H9 (cell line): ENCODE results near the gene GALNT7. TPM values are rescaled to one million over a fixed set of nuclear protein-coding genes. Genes with fewer than 3 reads are reported as not detected.
A peak's percentile ranks its signal among the peaks of the same experiment; 100 is the strongest.

Experiments used
- DNase-seq: peaks from one replicate; pipeline ENCODE4 v3.0.0-alpha.2; 2017
- H2AFZ ChIP-seq: one replicate; pipeline ENCODE4 v1.6.1; 2013; ENCODE audit warnings: mild to moderate bottlenecking, low read length, control low read depth, moderate library complexity
- H2AK5ac ChIP-seq: 2 replicates; pipeline ENCODE4 v1.6.1; 2013; ENCODE audit warnings: low read length, control low read depth, mixed read lengths; ENCODE audit not compliant: insufficient read length
- H2BK120ac ChIP-seq: one replicate; pipeline ENCODE4 v1.6.1; 2013; ENCODE audit warnings: low read depth, mild to moderate bottlenecking, low read length, control low read depth, inconsistent platforms; ENCODE audit not compliant: poor library complexity, severe bottlenecking
- H2BK12ac ChIP-seq: 2 replicates; pipeline ENCODE4 v1.6.1; 2013; ENCODE audit warnings: low read length, control low read depth, mixed read lengths, low read depth; ENCODE audit not compliant: insufficient read length
- H2BK15ac ChIP-seq: 2 replicates; pipeline ENCODE4 v1.6.1; 2013; ENCODE audit warnings: low read depth, low read length, control low read depth
- H2BK20ac ChIP-seq: one replicate; pipeline ENCODE4 v1.6.1; 2013; ENCODE audit warnings: low read depth, mild to moderate bottlenecking, low read length, control low read depth, inconsistent platforms; ENCODE audit not compliant: poor library complexity, severe bottlenecking
- H2BK5ac ChIP-seq: 2 replicates; pipeline ENCODE4 v1.6.1; 2013; ENCODE audit warnings: low read length, control low read depth, mixed read lengths; ENCODE audit not compliant: insufficient read length
- H3K14ac ChIP-seq: 2 replicates; pipeline ENCODE4 v1.6.1; 2013; ENCODE audit warnings: low read length, control low read depth; ENCODE audit not compliant: insufficient read depth
- H3K18ac ChIP-seq: 2 replicates; pipeline ENCODE4 v1.6.1; 2013; ENCODE audit warnings: low read depth, mild to moderate bottlenecking, mixed read lengths, low read length, control low read depth; ENCODE audit not compliant: insufficient read length
- H3K23ac ChIP-seq: 2 replicates; pipeline ENCODE4 v1.6.1; 2013; ENCODE audit warnings: low read length, control low read depth, mixed read lengths, low read depth; ENCODE audit not compliant: insufficient read length
- H3K23me2 ChIP-seq: 2 replicates; pipeline ENCODE4 v1.6.1; 2013; ENCODE audit warnings: low read depth, mild to moderate bottlenecking, mixed read lengths, low read length, control low read depth; ENCODE audit not compliant: insufficient read length, poor library complexity, severe bottlenecking
- H3K27ac ChIP-seq: 2 replicates; pipeline ENCODE4 v1.5.1; 2013; ENCODE audit warnings: low read length, control low read depth, mixed read lengths, low read depth; ENCODE audit not compliant: insufficient read length
- H3K27me3 ChIP-seq: 2 replicates; pipeline ENCODE4 v1.6.1; 2013; ENCODE audit warnings: low read length, control low read depth, inconsistent platforms; ENCODE audit not compliant: insufficient read depth
- H3K4ac ChIP-seq: 2 replicates; pipeline ENCODE4 v1.6.1; 2013; ENCODE audit warnings: low read depth, mild to moderate bottlenecking, control low read depth, inconsistent platforms, low read length, moderate library complexity
- H3K4me1 ChIP-seq: 2 replicates; pipeline ENCODE4 v1.6.1; 2013; ENCODE audit warnings: low read length, control low read depth, inconsistent platforms; ENCODE audit not compliant: insufficient read depth
- H3K4me2 ChIP-seq: 2 replicates; pipeline ENCODE4 v1.6.1; 2013; ENCODE audit warnings: low read length, control low read depth, mixed read lengths; ENCODE audit not compliant: insufficient read length, insufficient read depth
- H3K56ac ChIP-seq: 2 replicates; pipeline ENCODE4 v1.6.1; 2013; ENCODE audit warnings: low read depth, mild to moderate bottlenecking, mixed read lengths, low read length, control low read depth; ENCODE audit not compliant: insufficient read length
- H3K79me1 ChIP-seq: 2 replicates; pipeline ENCODE4 v1.6.1; 2013; ENCODE audit warnings: low read depth, mild to moderate bottlenecking, moderate library complexity, low read length, control low read depth, inconsistent platforms; ENCODE audit not compliant: insufficient read depth, poor library complexity, severe bottlenecking
- H3K79me2 ChIP-seq: 2 replicates; pipeline ENCODE4 v1.6.1; 2013; ENCODE audit warnings: low read length, control low read depth, inconsistent platforms; ENCODE audit not compliant: insufficient read depth
- H3K9ac ChIP-seq: 2 replicates; pipeline ENCODE4 v1.6.1; 2013; ENCODE audit warnings: low read length, control low read depth, mixed read lengths; ENCODE audit not compliant: insufficient read length; ENCODE audit errors: extremely low read depth
- H3K9me3 ChIP-seq: one replicate; pipeline ENCODE4 v1.6.1; 2013; ENCODE audit warnings: low read depth, low read length, inconsistent platforms; ENCODE audit not compliant: control insufficient read depth
- H3T11ph ChIP-seq: one replicate; pipeline ENCODE4 v1.6.1; 2013; ENCODE audit warnings: mild to moderate bottlenecking, low read length, control low read depth, inconsistent platforms
- H4K20me1 ChIP-seq: one replicate; pipeline ENCODE4 v1.6.1; 2013; ENCODE audit not compliant: control insufficient read depth, insufficient read length, insufficient read depth
- H4K5ac ChIP-seq: 2 replicates; pipeline ENCODE4 v1.6.1; 2013; ENCODE audit warnings: low read depth, mild to moderate bottlenecking, mixed read lengths, low read length, control low read depth; ENCODE audit not compliant: insufficient read length
- H4K8ac ChIP-seq: replicated peaks from 2 replicates; pipeline ENCODE4 v1.6.1; 2013; ENCODE audit warnings: low read length, control low read depth, mixed read lengths, low read depth; ENCODE audit not compliant: insufficient read length
- H4K91ac ChIP-seq: 2 replicates; pipeline ENCODE4 v1.6.1; 2013; ENCODE audit warnings: low read depth, mild to moderate bottlenecking, moderate library complexity, mixed read lengths, low read length, control low read depth; ENCODE audit not compliant: insufficient read length
- H3K27ac Mint-ChIP-seq, 3 experiments: 2 replicates in 2 of 3; 3 replicates in 1 of 3; pipeline ENCODE4 v1.8.0; 2020 to 2021; ENCODE audit warnings: mixed read lengths in 3 of 3, mild to moderate bottlenecking in 1 of 3, moderate library complexity in 1 of 3
- H3K27me3 Mint-ChIP-seq: 2 replicates; pipeline ENCODE4 v1.8.0; 2021; ENCODE audit warnings: low read depth, mild to moderate bottlenecking, moderate library complexity, mixed read lengths
- H3K36me3 Mint-ChIP-seq, 3 experiments: 2 replicates in 2 of 3; 3 replicates in 1 of 3; pipeline ENCODE4 v1.8.0; 2020 to 2021; ENCODE audit warnings: low read depth in 3 of 3, mixed read lengths in 3 of 3; ENCODE audit not compliant: insufficient read depth in 1 of 3
- H3K4me1 Mint-ChIP-seq, 2 experiments: 2 replicates each; pipeline ENCODE4 v1.8.0; 2020; ENCODE audit warnings: mixed read lengths in 2 of 2
- H3K4me3 Mint-ChIP-seq, 2 experiments: 2 replicates in 1 of 2; 3 replicates in 1 of 2; pipeline ENCODE4 v1.8.0; 2020 to 2021; ENCODE audit warnings: mild to moderate bottlenecking in 2 of 2, mixed read lengths in 2 of 2, moderate library complexity in 1 of 2
- H3K9me3 Mint-ChIP-seq, 2 experiments: 2 replicates in 1 of 2; 3 replicates in 1 of 2; pipeline ENCODE4 v1.8.0; 2020; ENCODE audit warnings: mild to moderate bottlenecking in 2 of 2, mixed read lengths in 2 of 2, moderate library complexity in 1 of 2
- CTCF ChIP-seq: fragments of 200-600 bp; sonication (generic); conservative IDR thresholded peaks from 3 replicates; pipeline ENCODE4 v1.8.0; 2021; ENCODE audit warnings: antibody characterized with exemption, mild to moderate bottlenecking
- WGBS: extraction: QIAGEN DNeasy Blood & Tissue Kit; methylation state at CpG from one replicate; pipeline ENCODE4 v1.1.7; 2013; ENCODE audit warnings: missing lambda C conversion rate, low lambda C conversion rate, mixed read lengths; ENCODE audit not compliant: insufficient read length; ENCODE audit errors: extremely low coverage; 5-methylcytosine and 5-hydroxymethylcytosine counted together
- total RNA-seq: library from RNA; stranded (reverse); gene quantifications from 2 replicates; pipeline ENCODE4 v1.2.1, GENCODE V29; 2021

The GALNT7 gene
- total RNA-seq, 1 experiment from 2014 or later, result 57.3 TPM

- Histone ChIP-seq H2BK15ac (no peak overlapping the region), H3K27ac (no peak overlapping the region), H3K14ac (no peak overlapping the region), H4K20me1 (no peaks in the 10 kb centered on the region), H3K79me1 (peaks cover 6% of the 10 kb centered on the region), H2BK20ac (no peak overlapping the region), H2BK120ac (no peak overlapping the region), H3K4ac (no peak overlapping the region), H2BK12ac (no peak overlapping the region), H3K27me3 (no peaks in the 10 kb centered on the region), H3K9me3 (no peaks in the 10 kb centered on the region), H3K4me2 (no peak overlapping the region), H4K8ac (no peak overlapping the region), H3K56ac (no peak overlapping the region), H3K4me1 (peaks cover 13% of the 10 kb centered on the region; the same call in 1 of the 2 replicates), H3K23me2 (no peaks in the 10 kb centered on the region), H3K18ac (no peak overlapping the region), H3K23ac (no peak overlapping the region), H4K5ac (no peak overlapping the region), H2AK5ac (no peak overlapping the region), H2BK5ac (no peak overlapping the region), H4K91ac (no peak overlapping the region), H3K79me2 (peaks cover 44% of the 10 kb centered on the region), H3K9ac (no peak overlapping the region), H3T11ph (no peak overlapping the region), H2AFZ (no peak overlapping the region)
- Mint-ChIP-seq H3K36me3 (peaks cover 0 to 6% (median 1%) of the 10 kb centered on the region in 3 experiments; a peak in 2 of 7 replicates), H3K27ac (peak overlapping the region in 2 of 3 experiments; percentile 28 to 73; a peak in 3 of 7 replicates), H3K27me3 (no peaks in the 10 kb centered on the region), H3K9me3 (no peaks in the 10 kb centered on the region), H3K4me1 (peaks cover 59 to 65% of the 10 kb centered on the region in 2 experiments), H3K4me3 (no peak overlapping the region)
- DNase-seq, result no peak
- no peak for TF ChIP-seq CTCF
- no CpG with 5 or more reads among the region's 7 CpGs for WGBS
These were observed 24.0 kb downstream of the GALNT7 start for GRCh38 chr4:173192375-173193162.
